ENCODE measurements around the gene PIAS4.

- TF ChIP-seq EZH2 (IDR thresholded peaks at IDR 0.05) = no peak
- TF ChIP-seq, protein P1, sequence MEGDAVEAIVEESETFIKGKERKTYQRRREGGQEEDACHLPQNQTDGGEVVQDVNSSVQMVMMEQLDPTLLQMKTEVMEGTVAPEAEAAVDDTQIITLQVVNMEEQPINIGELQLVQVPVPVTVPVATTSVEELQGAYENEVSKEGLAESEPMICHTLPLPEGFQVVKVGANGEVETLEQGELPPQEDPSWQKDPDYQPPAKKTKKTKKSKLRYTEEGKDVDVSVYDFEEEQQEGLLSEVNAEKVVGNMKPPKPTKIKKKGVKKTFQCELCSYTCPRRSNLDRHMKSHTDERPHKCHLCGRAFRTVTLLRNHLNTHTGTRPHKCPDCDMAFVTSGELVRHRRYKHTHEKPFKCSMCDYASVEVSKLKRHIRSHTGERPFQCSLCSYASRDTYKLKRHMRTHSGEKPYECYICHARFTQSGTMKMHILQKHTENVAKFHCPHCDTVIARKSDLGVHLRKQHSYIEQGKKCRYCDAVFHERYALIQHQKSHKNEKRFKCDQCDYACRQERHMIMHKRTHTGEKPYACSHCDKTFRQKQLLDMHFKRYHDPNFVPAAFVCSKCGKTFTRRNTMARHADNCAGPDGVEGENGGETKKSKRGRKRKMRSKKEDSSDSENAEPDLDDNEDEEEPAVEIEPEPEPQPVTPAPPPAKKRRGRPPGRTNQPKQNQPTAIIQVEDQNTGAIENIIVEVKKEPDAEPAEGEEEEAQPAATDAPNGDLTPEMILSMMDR (IDR thresholded peaks at IDR 0.05) = no peak
These were observed 32.4 kb upstream of the PIAS4 start for GRCh38 chr19:3975144-3975543.
